NCI-H1417 treated with DMSO at 0.1 percent for 48 hours (cell line): ENCODE measurements around the gene CDKL2.

Experiments
- DNase-seq: peaks from one replicate; lab custom pipeline; 2025; lab: John Stamatoyannopoulos, UW

Gene CDKL2

GRCh38 chr4:75639124-75639695 lies 8.9 kb upstream of the CDKL2 start:
- no peak for DNase-seq

- no peak for DNase-seq
Observed at GRCh38 chr4:75637827-75638226, 7.5 kb upstream of the CDKL2 start.

GRCh38 chr4:75637176-75637575 lies 6.8 kb upstream of the CDKL2 start:
- no peak for DNase-seq

GRCh38 chr4:75634951-75635350 lies 4.6 kb upstream of the CDKL2 start:
- DNase-seq, result no peak

- DNase-seq, result no peak
Observed at GRCh38 chr4:75634281-75634680, 4.0 kb upstream of the CDKL2 start.

- no peak for DNase-seq
Observed at GRCh38 chr4:75633846-75634245, 3.5 kb upstream of the CDKL2 start.

- DNase-seq, result no peak
Observed at GRCh38 chr4:75630937-75631329, 605 bp upstream of the CDKL2 start.

- no peak for DNase-seq
Observed at GRCh38 chr4:75629239-75629638, 1.1 kb downstream of the CDKL2 start.

GRCh38 chr4:75623026-75623425 lies 7.3 kb downstream of the CDKL2 start:
- no peak for DNase-seq

GRCh38 chr4:75621715-75622114 lies 8.6 kb downstream of the CDKL2 start:
- DNase-seq, result no peak

GRCh38 chr4:75612306-75612705 lies 18.0 kb downstream of the CDKL2 start:
- no peak for DNase-seq

GRCh38 chr4:75605928-75606327 lies 24.4 kb downstream of the CDKL2 start:
- DNase-seq, result no peak

GRCh38 chr4:75599647-75600046 lies 30.7 kb downstream of the CDKL2 start:
- no peak for DNase-seq

GRCh38 chr4:75598390-75598789 lies 31.9 kb downstream of the CDKL2 start:
- DNase-seq, result no peak

- no peak for DNase-seq
Observed at GRCh38 chr4:75596061-75596460, 34.3 kb downstream of the CDKL2 start.

- no peak for DNase-seq
Observed at GRCh38 chr4:75593393-75593792, 36.9 kb downstream of the CDKL2 start.

- no peak for DNase-seq
Observed at GRCh38 chr4:75584067-75584466, 46.3 kb downstream of the CDKL2 start.

- DNase-seq, result no peak
Observed at GRCh38 chr4:75567725-75568124, 62.6 kb downstream of the CDKL2 start.

GRCh38 chr4:75566911-75567310 lies 63.4 kb downstream of the CDKL2 start:
- no peak for DNase-seq

GRCh38 chr4:75565481-75565880 lies 64.8 kb downstream of the CDKL2 start:
- DNase-seq, result no peak

- no peak for DNase-seq
Observed at GRCh38 chr4:75564023-75564422, 66.3 kb downstream of the CDKL2 start.

- DNase-seq, result no peak
Observed at GRCh38 chr4:75561789-75562188, 68.5 kb downstream of the CDKL2 start.

GRCh38 chr4:75557696-75558095 lies 72.6 kb downstream of the CDKL2 start:
- DNase-seq, result no peak

GRCh38 chr4:75555294-75556164 lies 74.8 kb downstream of the CDKL2 start, which contains the start of gene ODAPH:
ODAPH (plus strand) TSS chr4:75556066; CDS start chr4:75556083, 17 bp downstream.
- no peak for DNase-seq
